Non-pigmented ciliary epithelial cell (primary cell): ENCODE measurements around the gene PHACTR2.
"Not testable (repeated sequence)": the region's sequence is repeated elsewhere in the genome, so short reads cannot be mapped to it uniquely, and the experiment has no call there.

ENCODE experiments used
- DNase-seq: peaks from one replicate; pipeline ENCODE4 v3.0.0-alpha.2; 2010; ENCODE audit warnings: low read depth

PHACTR2 gene

GRCh38 chr6:143698759-143699429, 21.1 kb downstream of the PHACTR2 start:
- DNase-seq = no peak

- DNase-seq = no peak
Measured at GRCh38 chr6:143699430-143699825, 21.7 kb downstream of the PHACTR2 start.

- no peak for DNase-seq
Measured at GRCh38 chr6:143700684-143701348, 23.1 kb downstream of the PHACTR2 start.

- DNase-seq = no peak
Measured at GRCh38 chr6:143701349-143702234, 23.8 kb downstream of the PHACTR2 start.

- DNase-seq = no peak
Measured at GRCh38 chr6:143705569-143705968, 27.8 kb downstream of the PHACTR2 start.

- DNase-seq = no peak
Measured at GRCh38 chr6:143707697-143708096, 29.9 kb downstream of the PHACTR2 start.

GRCh38 chr6:143708889-143709288, 31.1 kb downstream of the PHACTR2 start:
- no peak for DNase-seq

GRCh38 chr6:143711714-143712113, 33.9 kb downstream of the PHACTR2 start:
- no peak for DNase-seq

- no peak for DNase-seq
Measured at GRCh38 chr6:143718472-143718871, 40.7 kb downstream of the PHACTR2 start.

GRCh38 chr6:143721642-143722041, 43.9 kb downstream of the PHACTR2 start:
- DNase-seq = no peak

GRCh38 chr6:143724876-143725275, 47.1 kb downstream of the PHACTR2 start:
- DNase-seq = no peak

- DNase-seq = no peak
Measured at GRCh38 chr6:143726015-143726647, 48.4 kb downstream of the PHACTR2 start.

- no peak for DNase-seq
Measured at GRCh38 chr6:143727035-143727434, 49.3 kb downstream of the PHACTR2 start.

GRCh38 chr6:143731789-143732188, 54.0 kb downstream of the PHACTR2 start:
- no peak for DNase-seq

- no peak for DNase-seq
Measured at GRCh38 chr6:143732536-143732935, 54.8 kb downstream of the PHACTR2 start.

- DNase-seq = no peak
Measured at GRCh38 chr6:143733510-143733909, 55.7 kb downstream of the PHACTR2 start.

- DNase-seq = no peak
Measured at GRCh38 chr6:143734641-143735063, 56.9 kb downstream of the PHACTR2 start.

GRCh38 chr6:143738072-143738690, 60.4 kb downstream of the PHACTR2 start:
- DNase-seq = not testable (repeated sequence)

- no peak for DNase-seq
Measured at GRCh38 chr6:143739341-143739851, 61.6 kb downstream of the PHACTR2 start.

GRCh38 chr6:143740213-143740612, 62.4 kb downstream of the PHACTR2 start:
- DNase-seq = no peak

GRCh38 chr6:143741480-143741879, 63.7 kb downstream of the PHACTR2 start:
- DNase-seq = no peak
